ENCODE measurements around the gene NCK2.

Gene NCK2

DNA sequence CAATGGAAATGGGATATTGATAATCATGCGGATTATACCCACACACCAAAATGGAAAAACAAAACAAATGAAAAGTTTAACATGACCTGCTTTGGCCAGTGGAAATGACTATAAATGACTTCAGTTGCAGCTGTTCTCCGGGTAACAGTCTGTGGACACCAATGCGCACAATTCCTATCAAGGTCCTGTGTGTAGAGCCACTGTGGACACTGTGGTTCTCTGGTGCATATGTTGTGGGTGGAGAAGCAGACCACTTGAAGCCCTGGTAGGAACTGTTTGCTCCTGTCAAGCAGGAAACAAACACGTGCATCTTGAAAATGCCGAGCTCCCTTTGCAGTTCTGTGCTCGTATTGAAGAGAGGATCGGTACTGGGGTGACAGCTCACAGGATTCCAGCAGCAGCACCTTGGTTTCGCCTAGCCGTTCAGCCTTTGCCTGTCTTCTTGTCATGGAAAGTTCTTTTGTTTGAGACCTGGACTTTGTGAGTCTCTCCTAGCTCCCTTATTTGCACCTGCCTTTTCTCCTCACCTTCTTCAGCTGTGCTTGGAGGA is 32.9 kb downstream of the NCK2 start:
- no peak for DNase-seq (ENCODE audit: low spot score)

DNA sequence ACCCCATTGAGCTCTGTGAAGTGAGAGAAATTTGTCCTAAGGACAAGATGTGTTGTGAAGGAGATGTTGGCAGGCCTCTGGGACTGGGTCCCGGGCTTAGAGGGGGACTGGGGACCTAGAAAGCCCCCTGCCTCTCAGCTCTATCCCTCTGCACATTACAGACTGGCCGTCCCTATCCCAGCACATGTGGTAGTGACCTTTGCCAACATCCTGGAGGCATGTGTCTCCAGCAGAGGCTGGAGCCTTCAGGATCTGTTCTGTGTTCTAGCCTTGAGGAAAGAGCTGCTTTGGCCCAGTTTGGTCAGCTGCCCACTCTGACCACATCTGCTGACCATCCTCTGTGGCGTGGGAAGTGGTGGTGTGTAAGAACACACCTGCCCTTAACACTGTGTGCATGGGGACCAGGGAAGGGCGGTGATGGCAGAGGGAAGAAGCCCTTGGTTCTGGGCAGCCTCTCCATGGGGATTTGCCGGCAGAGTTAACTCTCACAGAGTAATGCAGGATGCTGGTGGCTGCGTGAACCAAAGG is 33.4 kb downstream of the NCK2 start:
- DNase-seq (ENCODE audit: low spot score), result no peak

DNA sequence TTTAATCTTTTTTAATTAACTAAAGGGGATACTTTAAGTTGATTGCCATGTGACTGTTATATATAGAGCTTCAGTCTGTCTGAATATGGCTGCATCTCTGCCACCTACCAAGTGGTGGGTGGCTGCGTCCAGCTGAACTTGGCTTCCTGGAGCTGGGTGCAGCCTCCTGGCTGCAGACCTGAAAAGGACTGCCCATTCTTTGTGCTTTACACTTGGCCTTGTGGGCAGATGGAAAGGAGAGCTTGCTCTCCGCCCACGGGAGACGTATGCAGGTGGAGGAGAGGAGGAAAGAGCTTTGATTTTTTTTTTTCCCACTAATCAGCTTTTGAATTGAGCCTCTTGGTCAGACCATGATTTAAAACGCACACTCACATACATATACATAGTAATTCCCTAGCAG is 34.7 kb downstream of the NCK2 start:
- DNase-seq (ENCODE audit: low spot score), result no peak

DNA sequence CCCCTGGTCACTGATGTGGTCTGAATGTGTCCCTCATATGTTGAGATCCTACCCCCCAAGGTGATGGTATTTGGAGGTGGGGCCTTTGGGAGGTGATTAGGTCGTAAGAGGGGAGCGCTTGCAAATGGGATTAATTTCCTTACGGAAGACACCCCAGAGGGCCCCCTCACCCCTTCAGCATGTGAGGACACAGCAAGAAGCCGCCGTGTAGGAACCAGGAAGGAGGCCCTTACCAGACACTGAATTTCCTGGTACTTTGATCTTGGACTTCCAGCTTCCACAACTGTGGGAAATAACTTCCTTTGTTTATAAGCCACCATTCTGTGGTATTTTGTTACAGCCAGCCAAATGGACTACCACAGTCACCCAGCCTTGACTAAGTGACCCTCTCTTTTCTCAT is 35.9 kb downstream of the NCK2 start:
- no peak for DNase-seq (ENCODE audit: low spot score)

DNA sequence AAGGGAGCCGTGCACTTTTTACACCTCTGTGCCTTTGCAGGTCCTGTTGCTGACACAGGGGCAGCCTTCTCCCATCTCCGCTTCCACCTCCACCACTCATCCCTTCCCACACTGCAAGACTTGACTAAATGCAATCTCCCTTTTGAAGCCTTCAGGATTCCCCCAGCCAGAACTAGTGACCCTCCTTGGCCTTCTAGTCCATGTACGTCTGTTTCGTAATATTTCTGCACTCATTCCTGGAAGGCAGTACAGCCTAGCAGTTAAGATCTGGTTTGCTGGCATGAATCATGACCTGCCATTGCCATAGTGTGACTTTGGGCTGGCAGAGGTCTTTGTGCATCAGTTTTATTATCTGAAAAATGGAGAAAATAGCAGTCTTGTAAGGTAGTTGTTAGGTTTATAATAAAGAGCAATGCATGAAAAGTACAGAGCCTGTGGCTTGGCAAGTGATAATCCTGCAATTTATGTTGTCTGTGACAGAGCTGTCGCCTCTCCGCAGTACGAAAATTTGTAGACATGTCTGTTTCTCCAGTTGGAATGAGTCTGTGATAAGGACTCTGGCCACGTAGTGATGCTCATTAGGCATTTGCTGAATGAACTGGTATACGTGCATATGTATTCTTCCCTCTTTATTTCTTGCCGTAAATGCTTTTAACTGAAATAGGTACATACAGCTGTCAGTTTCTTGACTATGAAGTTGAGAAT is 36.7 kb downstream of the NCK2 start:
- DNase-seq (ENCODE audit: low spot score), result no peak

DNA sequence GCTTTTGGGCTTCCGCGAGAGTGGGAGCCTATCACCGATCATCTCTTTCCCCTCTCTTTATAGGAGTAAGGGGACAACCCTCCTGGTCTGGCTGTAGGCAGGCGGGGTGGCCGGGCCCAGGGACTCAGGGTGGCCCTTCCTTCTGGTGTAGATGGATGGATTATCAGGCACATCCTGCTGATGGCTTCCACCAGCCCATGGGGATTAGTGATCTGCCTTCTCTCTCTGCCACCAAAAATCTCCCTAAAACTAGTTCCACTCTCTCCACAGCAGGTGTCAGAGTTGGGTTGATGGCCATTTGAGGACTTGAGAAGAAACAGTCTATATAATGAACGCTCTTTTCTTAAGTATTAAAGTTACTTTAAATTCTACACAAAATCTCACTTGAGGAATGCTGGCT is 37.4 kb downstream of the NCK2 start:
- DNase-seq (ENCODE audit: low spot score), result no peak

DNA sequence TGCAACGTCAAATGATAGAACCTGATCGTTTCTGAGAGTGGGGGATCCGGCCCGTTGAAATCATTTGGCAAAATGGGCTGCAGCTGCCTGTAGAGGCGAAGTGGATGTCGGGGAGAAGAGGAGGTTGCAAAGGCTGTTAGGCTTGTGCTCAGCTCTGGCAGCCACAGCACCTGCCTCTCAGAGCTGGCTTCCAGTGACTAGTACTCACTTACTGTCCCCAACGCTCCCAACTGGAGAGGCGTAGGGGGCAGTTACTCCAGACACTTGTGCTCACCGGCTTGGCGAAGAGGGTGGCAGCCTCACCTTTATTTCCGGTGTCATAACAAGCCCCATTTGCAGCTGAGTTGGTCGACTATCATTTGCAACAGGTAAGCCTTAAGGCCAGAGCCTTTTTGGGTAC is 37.9 kb downstream of the NCK2 start:
- no peak for DNase-seq (ENCODE audit: low spot score)

DNA sequence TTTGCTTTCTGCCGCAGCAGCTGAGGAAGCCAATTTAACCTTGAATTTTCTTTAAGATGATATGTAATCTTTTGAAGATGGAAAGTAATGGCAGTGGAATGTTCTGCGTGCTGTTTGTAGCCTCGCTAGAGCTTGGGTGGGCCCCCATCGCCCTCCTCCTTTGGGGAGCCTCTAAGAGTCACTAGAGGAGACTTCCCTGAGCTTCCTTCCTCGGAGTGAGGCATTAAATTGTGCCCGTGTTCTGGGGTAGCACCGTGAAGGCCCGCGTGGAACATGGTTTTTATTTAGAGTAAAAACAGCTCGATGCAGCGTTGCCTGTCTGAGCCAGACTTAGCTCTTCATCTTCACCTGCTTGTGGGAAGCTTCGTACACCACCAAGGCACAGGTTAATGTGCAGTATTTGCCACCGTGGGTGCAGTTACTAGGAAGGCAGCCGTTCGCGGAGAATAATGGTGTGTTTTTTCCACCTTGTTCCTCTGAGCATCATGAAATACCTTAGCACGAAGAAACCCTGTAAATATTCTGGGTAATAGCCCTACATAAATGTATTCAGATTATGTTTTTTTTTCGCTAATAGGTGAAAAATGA is 38.5 kb downstream of the NCK2 start:
- DNase-seq (ENCODE audit: low spot score), result no peak

DNA sequence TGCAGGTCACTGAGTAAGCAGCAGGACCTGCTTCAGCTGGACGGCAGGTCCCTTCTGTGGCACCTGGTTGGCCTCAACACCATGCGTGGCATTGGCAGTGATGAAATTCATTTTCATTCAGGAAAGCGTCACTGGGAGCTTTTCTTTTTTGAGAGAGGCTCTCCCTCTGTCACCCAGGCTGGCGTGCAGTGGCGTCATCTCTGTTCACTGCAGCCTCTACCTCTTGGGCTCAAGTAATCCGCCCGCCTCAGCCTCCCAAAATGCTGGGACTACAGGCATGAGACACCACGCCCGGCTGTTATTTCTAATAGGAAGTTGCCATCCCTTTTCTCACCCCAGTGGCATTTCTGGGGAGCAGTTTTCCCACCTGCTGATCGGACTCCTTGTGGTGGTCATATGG is 39.3 kb downstream of the NCK2 start:
- no peak for DNase-seq (ENCODE audit: low spot score)

DNA sequence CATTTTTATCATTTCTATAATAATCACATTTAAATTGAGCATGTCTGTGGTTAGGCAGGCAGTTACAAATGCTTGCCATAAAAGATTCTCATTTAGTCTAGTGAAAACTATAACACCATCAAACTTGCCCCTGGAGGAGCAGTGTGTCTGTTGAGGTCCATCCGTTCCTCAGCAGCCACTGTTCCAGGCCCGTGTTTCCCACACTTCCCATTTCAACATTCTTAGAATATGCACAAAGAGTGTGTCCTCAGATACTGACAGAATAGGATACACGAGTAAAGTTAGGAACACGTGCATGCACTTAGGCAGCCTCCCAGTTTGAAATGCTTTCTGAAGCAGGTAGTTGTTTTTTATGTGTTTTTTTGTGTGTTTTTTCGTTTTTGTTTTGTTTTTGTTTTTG is 39.9 kb downstream of the NCK2 start:
- no peak for DNase-seq (ENCODE audit: low spot score)

DNA sequence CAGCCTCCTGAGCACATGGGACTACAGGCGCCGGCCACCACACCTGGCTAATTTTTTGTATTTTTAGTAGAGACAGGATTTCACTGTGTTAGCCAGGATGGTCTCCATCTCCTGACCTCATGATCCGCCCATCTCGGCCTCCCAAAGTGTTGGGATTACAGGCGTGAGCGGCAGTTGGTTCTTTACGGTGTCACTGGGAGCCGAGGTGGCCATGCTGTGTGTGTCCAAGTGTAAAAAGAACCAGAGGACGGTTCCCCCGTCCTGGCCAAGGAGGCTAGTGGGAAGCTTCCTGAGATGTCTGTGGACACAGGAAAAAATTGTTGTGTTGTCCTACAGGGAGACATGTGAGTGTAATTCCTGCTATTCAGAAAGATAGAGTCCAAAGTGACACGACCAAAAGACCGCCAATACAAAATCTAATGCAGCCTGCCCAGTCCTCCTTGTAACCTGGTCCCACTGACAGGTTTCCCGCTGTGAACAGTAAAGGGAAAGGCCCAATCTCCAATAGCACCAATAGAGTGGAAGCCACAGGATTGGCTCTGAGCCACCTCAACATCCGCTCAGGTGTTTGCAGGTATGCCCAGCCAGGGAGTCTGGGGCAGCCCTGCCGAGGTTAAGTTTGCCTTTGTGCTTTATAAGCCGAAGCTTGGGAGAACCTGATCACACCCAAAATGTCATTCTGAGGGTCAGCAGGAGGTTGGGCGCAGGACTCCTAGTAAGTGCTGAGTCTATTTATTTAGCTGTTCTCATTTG is 40.6 kb downstream of the NCK2 start:
- no peak for DNase-seq (ENCODE audit: low spot score)

DNA sequence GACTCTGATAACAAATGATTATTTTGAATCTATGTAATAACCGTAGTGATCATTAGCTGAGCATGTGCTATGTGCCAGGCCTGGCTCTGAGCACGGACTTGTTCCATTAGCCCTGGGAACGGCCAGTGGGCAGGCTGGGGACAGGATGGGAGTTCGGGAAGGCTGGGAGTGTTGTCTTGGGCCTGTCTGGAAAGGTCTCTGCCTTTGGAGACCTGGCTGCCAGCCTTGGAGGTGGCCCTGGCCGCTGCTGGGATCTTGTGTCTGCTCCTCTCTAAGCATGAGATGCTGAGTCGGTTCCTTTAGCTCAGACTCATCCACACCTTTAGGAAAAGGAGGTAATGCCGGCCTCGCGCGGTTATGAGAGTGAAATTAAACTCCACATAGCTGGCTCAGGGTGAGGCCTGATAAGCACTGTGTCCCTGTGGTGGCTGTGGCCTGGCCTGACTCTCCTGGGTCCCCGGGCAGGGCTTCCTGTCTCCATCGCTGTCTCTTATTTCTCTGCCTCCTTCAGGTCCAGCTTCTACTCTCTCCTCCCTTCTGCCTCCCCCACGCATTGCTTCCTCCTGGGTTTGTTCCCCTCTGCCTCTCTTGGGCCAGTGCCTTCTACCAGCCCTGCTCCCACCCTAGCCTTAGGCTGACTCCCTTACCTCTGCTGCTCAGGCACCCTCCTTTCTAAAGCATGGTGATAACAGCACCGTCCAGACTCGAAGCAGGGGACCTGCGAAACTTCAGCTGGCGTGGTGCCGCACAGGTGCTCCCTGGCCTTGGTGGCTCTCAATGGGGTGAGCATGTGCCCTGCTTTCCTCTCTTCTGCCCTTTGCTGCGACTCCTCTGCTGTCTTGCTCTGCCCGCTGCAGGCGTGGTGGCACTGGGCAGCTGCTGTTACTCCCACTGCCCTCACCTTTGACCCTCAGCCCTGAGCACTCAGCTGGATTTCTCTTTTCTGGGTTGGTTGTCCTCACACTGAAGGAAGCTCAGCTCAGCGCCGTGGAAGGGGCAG is 41.8 kb downstream of the NCK2 start:
- DNase-seq (ENCODE audit: low spot score), result no peak

DNA sequence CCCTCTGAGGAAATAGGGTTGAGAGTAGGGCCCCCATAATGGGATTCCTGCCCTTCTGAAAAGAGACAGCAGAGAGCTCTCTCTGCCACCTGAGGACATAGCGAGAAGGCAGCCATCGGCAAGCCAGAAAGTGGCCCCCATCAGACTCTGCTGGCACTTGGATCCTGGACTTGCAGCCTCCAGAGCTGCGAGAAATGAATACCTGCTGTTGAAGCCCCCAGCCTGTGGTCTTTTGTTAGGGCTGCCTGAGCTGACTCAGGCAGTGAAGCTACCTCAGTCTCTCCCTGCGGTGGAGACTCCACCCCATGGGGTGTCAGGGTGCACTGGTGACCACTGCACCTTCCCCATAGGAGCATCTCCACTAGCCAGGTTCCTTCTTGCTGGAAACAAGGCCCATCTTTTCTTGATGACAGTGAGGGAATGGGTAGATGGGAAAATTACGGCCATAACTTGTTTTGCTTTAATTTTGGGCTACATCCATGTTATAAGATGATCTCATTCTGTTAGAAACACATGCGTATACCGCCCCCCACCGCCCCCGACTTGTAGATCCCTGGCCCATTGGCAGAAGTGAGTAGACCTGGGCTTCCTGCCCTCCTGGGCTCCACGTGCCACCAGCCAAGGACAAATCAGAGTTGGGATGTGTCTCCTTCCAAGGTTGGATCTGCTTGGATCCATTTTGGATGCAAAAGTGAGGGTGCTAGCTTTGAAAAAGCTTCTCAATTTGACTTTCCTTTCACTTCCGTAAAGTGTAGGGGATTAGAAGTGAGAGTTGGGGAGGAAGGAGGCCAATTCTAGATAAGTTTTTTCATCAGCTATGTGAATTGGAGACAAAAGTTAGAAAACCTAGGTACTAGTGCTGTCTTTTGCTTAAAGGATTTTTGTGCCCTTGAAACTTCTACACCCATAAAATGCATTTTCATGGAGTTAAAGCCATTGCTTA is 42.9 kb downstream of the NCK2 start:
- DNase-seq (ENCODE audit: low spot score), result no peak

DNA sequence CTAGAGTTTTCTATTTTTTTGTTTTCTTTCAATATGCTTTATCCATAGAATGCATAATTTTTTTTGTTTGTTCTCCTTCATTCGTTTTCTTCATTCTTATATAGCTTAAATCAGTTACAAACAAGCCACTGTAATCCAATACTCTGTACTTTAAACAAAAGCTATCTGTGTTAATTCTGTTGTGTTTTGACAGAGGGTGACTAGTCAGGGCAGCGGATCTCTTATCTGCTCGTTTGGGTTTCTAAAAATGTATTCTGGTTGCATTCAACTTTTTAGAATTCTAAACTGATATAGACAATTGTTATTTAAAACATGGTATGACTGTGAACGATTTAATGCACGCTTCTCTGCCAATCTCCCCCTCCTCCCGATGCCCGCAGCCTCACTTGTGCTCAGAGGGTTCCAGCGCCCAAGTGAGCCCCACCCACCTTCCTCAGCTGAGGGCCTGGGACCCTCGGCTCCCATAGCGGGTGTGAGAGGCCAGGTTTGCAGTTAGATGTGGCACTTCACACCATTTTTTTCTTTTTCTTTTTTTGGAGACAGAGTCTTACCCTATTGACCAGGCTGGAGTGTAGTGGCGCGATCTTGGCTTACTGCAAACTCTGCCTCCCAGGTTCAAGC is 44.1 kb downstream of the NCK2 start:
- DNase-seq (ENCODE audit: low spot score), result no peak

DNA sequence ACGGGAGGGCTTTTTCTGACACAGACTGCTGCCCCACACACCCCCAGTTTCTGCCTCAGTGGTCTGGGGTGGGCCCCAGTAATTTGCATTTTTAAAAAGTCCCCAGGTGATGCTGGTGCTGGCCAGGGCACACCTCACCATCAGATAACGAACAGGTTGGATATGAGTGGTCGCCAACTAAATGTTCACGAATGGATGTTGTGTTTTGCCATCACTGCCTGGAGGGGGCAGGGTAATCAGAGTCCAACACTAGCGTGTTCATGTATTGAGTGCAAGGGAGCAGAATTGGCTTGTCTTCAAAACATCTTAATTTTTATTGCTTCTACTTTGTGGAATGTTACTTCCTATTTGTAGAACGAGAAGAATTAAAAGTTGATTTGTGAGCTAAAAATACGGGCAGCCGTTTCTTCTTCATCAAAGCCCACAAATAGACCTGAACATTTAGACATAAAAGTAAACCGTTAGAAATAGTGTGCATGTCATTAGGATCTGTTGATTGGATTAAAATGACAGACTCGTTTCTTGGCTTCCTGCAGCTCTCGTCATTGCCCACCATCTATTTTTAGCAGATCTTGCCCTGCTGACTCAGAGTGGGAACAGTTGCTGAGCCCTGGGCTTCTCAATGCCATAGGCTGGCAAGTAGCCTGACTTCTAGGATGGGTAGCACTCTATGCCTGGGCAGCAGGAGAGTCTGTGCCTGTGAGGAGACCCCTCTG is 45.2 kb downstream of the NCK2 start:
- DNase-seq (ENCODE audit: low spot score), result peak; percentile 60

DNA sequence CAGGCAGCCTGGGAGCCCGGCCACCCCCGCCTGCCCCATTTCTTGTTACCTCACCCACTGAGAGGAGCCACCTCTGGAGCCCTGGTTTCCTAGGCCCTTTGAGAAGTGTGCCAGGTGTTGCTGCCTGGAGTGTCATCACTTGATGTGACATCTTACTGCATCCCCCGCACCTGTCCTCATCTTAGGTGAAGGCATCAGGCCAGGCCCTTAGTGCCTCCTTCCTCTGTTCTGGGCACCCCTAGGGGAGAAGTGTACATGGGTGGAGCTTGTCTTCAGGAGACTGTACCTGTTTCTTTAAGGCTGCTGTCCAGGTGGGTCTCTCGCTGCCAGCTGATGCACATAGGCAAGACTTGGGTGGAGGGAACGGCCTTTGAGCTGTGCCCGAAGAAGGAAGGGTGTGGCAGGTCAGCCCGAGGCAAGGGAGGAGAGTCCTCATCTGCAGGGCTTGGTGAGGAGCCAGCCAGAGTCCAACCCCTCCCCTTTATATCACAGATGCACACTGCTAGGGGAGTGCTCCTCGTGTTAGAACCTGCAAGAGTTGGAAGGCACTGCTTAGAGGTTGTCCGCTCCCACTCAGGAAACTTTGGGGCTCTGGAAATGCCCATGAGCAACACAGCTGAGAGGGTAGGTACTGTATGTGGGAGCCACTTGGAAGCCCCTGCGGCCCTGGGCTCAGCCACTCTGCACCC is 45.9 kb downstream of the NCK2 start:
- DNase-seq (ENCODE audit: low spot score), result peak; percentile 62

DNA sequence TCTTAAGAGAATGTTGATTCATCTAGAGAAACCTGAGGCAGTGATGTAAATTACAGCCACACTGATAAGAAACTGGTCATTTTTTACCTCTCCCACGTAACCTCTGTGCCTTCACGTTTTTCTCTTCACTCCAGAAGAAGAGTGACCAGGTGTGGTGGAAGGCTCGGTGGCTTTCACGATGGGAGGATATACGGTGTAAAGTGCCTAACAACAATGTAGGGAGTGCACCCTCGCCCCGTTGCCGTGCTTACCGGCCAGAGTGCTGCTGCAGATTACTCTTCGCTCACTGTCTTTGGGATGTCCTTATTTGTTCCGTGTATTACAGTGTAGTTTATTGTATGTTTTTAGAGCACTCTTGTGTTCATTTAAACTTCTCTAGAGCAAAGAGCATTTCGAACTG is 46.5 kb downstream of the NCK2 start:
- peak; percentile 20 for DNase-seq (ENCODE audit: low spot score)

DNA sequence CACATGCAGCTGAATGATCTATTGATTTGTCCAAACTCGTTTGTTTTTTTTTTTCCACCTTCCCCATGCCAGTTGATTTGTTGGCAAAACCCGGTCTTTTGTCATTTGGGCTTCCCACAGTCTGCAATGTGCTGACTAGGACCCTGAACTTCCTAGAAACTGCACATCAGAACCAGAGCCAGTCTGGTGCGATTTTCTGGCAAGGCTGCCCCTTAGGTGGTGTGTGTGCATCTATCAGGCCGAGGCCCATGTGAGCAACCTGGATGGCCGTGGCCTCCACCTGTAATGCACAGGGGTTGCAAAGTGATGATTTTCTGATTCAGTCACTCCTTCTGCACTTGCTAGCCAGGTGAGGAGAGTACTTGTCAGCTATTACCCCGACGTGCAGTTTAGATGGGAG is 47.8 kb downstream of the NCK2 start:
- no peak for DNase-seq (ENCODE audit: low spot score)

All from left forelimb (tissue), 1 donor.